GM19240 (cell line): ENCODE measurements around the gene TMEM47.

Source experiments
- DNase-seq: peaks from one replicate; pipeline ENCODE4 v3.0.0; 2011; ENCODE audit warnings: low spot score; ENCODE audit not compliant: insufficient read length

The TMEM47 gene

DNA sequence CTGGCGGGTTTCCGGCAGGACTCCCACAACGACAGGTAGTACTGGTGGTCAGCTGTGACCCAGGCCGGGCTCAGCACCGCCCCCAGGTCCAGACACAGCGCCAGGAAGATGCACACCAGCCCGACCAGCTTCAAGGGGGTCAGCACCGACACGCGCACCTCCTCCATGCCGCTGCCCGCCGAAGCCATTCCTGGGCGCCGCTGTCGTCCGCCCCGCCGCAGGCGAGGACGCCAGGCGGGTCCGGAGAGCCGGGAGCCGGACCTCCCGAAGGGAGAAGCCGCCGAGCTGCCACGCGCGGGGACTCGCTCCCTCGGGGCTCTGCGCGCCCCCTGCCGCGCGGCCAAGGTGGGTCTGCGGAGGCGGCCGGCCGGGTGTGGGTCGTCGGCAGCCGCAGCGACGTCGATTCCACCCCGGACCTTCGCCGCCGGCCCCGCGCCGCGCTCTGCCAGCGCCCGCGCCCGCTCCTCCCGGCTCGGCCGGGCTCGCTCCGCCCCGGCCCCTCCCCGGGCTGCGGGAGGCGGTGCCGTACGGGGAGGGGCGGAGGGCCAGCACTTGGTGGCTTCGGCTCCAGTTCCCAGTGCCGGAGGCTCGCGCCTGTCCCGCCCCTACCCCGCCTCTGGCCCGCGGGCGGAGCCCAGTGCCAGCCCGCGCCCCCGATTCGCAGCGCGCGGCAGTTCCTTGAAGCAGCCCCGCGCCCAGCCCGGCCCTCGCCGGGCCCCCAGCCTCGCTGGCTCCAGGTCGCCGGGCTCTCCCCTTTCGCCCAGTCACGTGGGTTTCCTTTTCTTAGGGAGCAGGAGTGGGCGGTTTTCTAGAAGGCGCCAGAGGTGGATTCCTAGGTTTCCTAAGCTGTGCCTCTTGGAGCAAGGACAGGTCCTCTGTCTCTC lies at the start of gene TMEM47:
Gene TMEM47 (minus strand): TSS at position 444 of the 884 bp plus-strand sequence. CDS start 256 bp downstream, at position 188.
- DNase-seq, result no peak

- no peak for DNase-seq
Measured at GRCh38 chrX:34687095-34687494, 30.0 kb upstream of the TMEM47 start.

GRCh38 chrX:34659575-34659974 lies 2.5 kb upstream of the TMEM47 start:
- no peak for DNase-seq

DNA sequence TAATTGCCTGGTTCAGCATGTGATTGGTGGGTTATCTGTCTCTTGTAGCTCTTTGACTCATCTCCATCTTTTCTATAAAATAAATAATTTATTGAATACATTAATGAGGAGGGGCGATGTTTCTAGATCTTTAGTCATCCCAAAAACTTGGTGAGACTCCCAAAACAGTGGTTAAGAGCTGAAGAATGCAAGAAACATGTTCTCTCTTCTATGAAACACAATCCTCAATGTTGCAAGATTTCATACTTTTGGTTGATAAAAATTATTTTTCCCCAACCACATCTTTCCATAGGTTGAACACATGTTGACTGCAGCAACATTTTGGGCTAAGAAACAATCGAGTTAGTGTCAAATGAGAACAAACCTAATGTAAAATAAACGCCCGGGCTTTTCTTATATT lies 1.2 kb upstream of the TMEM47 start:
- DNase-seq, result no peak

DNA sequence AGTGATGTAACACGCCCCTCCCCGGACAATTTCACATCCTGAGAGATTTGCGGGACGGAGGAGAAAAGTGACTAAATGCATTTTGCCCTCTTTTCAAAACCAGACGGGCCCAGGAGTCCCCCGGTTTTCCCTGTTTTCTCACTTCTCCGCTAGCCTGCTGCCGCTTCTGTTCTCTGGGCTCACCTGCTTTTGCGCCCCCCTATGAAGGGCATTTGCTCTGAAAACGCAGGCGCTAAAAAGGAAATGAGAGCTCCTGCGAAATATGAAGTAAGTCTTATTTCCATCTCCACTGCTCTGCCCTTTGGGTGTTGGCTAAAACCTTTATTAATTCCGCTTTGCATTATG lies 613 bp upstream of the TMEM47 start:
- no peak for DNase-seq

DNA sequence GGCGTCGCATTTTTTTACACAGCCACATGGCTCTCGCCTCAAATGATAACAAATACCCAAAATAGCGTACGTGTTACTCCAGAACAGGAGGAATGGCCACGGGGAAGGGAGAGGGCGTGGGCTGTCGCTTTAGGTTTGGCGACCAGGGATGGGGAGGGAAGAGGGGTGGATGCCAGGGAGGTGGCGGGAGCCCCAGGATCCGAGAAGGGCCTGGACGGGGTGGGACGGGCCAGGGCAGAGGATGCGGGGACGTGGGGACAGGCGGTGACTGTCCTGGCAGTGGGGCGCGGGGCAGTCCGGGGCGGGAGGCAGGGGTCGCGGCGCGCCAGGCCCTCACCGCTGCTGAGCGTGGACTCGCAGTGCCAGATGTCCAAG lies 631 bp downstream of the TMEM47 start:
- no peak for DNase-seq

DNA sequence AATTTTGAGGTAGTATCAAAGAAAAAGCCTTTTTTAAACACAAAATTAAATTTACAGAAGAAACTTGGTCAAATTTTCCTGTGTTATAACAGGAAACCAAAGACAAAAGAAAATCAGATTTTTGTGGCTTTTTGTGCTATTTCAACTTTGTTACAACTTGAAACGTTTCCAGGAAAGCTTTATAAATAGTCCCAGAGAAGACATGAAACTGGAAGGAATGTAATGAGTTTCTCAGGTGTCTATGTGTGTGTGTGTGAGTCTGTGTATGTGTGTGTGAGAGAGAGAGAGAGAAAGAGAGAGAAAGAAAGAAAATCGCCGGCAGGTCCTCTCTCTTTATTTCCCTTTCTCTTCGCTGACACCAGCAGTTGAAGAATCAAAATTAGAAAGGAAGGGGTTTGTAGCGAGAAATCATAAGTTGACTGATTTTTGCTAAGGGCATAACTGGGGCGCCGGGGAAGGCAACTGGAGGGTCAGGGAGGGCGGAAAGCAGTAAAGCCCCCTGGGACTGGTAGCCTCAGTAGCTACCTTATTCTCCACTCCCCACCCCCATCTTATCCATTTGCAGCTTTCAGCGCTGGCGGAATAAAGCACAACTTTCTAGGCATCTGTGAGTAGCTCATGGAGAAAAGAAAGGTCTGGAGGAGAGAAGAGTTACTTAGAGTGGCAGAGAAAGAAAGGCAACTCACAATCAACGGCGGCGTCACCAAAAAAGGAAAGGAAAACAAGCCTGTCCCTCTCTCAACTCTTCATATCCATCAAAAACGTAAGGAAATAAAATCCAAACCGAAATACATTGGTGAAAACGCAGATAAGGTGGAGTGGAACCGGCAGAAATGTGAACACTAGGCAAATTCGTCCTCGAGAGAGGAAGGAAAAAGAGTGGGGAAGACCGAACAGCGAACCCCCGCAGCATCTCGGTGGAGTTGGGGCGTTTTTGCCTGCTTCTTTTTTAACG lies 1.3 kb downstream of the TMEM47 start:
- no peak for DNase-seq

- no peak for DNase-seq
Measured at GRCh38 chrX:34654696-34655490, 2.2 kb downstream of the TMEM47 start.

- DNase-seq, result no peak
Measured at GRCh38 chrX:34653811-34654210, 3.3 kb downstream of the TMEM47 start.

GRCh38 chrX:34642849-34643248 lies 14.2 kb downstream of the TMEM47 start:
- DNase-seq, result no peak

GRCh38 chrX:34638116-34638515 lies 19.0 kb downstream of the TMEM47 start:
- DNase-seq, result no peak

DNA sequence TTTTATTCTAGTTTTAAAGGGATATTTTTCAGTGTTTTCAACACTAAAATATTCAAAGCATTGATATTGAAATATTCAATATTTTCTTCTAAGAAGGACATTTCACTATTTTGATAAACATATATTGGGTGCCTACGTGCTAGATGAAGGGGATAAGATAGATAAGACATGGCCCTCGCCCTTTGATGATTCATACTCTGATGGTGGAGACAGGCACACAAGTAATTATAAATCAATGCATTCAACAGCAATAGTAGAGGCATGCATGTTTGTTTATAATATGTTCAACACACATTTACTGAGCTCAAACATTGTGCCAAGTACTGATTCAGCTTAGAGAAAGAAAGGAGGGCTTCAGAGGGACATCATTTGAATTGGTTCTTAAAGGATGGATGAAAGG lies 22.7 kb downstream of the TMEM47 start:
- DNase-seq, result no peak

GRCh38 chrX:34632384-34632783 lies 24.7 kb downstream of the TMEM47 start:
- DNase-seq, result no peak

DNA sequence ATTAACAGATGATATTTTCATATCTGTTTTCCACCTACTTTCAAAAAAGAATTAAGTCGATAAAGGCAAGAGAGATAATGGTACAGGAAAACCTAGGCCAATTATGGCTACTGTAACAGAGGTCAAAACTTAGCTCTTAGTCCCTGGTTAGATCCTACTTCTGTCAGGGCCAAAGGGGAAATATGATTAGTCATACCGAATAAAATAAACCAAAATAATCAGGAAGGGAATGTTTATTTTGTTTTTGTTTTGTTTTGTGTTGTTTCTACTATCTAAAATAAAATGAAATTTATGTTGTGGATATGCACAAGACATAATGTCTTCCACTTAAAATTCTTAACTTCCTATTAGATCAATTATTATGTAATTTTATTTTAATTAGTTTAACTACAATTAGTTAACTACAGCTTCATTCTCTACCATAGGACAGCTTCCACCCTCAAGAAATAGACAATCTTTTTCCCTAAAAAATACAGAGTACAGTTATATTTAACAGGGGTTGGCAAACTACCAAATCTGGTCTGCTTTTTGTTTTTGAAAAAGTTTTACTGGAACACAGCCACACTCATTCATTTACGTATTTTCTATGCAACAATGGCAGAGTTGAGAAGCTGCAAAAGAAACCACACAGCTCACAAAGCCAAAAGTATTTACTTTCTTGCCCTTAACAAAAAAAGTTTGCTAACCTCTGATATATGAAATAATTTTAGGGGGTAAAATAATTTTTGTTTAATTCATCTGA lies 25.4 kb downstream of the TMEM47 start:
- no peak for DNase-seq

DNA sequence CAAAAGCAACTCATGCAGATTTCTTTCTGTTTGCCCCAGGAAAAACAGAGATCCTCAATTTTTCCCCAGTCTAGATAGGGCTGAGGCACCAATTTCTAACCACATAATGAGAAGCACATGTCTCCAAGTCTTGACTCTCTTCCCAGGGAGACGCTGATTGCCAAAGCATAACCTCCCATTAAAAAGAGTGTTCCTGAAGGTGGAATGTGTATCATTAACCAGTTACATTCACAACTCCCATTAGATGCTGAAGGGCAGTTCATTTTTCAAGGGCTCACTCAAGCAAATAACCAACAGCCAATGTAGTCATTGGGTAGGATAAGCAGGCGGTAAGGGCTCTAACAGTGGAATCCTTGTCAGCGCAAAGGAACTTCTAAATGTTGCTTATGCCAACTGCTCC lies 27.5 kb downstream of the TMEM47 start:
- no peak for DNase-seq

- DNase-seq, result no peak
Measured at GRCh38 chrX:34624416-34624815, 32.7 kb downstream of the TMEM47 start.

- no peak for DNase-seq
Measured at GRCh38 chrX:34619920-34620319, 37.2 kb downstream of the TMEM47 start.

- DNase-seq, result no peak
Measured at GRCh38 chrX:34612036-34612435, 45.0 kb downstream of the TMEM47 start.

DNA sequence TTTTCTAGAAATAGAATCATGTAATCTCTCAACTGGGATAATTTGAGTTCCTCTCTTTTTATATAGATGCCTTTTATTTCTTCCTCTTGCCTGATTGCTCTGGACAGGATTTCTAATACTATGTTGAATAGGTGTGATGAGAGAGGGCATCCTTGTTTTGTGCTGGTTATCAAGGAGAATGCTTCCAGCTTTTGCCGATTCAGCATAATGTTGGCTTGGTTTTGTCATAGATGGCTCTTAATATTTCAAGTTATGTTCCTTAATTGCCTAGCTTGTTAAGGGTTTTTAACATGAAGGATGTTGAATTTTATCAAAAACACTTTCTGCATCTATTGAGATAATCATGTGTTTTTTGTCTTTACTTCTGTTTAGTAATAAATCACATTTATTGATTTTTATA lies 58.7 kb downstream of the TMEM47 start:
- no peak for DNase-seq

- no peak for DNase-seq
Measured at GRCh38 chrX:34586936-34587335, 70.1 kb downstream of the TMEM47 start.
